Islet of Langerhans (tissue), 1 donor: ENCODE measurements around the gene XYLT2.

Experiments
- FAIRE-seq: peaks from one replicate; lab custom pipeline; 2011; peaks lifted over from hg19 to GRCh38; lab: Jason Lieb, UNC

Gene XYLT2

GRCh38 chr17:50365165-50365564, 19.2 kb downstream of the XYLT2 start:
- FAIRE-seq = no peak

- FAIRE-seq = no peak
Observed at GRCh38 chr17:50365649-50366393, 19.9 kb downstream of the XYLT2 start.

DNA sequence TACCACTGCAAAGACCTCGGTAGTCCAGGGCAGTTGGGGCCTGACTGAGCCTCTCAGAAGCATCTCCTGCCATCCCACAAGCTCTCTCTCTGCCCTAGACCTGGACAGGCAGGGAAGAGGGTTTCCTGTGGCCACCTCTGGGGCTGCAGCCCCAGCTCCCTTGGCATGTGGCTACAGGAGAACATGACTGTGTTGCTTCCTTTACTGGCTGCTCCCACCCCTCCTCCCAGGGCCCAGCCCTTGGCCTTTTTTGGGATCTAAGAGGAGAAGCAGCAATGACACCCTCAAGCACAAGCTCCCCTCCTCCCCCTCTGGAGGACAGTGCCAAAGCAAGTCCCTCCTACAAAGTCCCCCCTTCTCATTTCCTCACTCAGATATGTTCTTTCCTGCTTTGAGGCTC, 21.5 kb downstream of the XYLT2 start:
- FAIRE-seq = no peak

- no peak for FAIRE-seq
Observed at GRCh38 chr17:50370052-50370451, 24.1 kb downstream of the XYLT2 start.

DNA sequence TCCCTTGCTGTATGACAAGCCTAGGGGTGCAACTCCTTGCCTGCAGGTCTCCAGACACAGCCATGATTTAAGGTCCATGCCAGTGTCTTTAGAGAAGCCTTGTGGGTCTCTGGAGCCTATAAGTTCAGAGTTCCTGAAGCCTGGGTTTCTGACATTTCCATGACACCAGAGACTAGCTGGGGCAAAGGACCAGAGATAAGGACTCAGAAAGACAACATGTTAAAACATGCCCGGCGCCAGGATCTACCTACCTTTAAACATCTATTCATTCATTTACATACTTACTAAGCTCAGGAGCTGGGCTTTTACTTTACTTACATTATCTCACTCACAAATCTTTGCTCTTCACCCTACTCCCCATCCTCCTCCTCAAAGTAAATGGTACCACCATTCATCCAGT, 25.6 kb downstream of the XYLT2 start:
- FAIRE-seq = no peak

DNA sequence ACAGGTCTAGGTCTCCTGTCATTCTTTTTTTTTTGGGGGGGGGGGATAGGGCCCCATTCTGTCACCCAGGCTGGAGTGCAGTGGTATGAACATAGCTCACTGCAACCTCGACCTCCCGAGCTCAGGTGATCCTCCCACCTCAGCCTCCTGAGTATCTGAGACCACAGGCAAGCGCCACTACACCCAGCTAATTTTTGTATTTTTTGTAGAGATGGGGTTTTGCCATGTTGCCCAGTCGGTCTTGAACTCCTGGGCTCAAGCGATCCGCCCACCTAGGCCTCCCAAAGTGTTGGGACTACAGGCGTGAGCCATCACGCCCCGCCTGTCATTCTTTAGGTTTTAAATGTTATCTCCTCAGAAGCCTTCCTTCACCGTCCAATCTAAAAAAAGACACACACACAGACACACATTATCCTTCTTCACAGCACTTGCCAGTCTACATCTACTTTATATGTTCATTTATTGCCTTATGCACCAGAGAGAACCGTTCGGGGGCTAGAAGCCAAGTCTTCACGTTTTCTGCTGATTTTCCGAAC, 26.4 kb downstream of the XYLT2 start:
- FAIRE-seq = no peak

DNA sequence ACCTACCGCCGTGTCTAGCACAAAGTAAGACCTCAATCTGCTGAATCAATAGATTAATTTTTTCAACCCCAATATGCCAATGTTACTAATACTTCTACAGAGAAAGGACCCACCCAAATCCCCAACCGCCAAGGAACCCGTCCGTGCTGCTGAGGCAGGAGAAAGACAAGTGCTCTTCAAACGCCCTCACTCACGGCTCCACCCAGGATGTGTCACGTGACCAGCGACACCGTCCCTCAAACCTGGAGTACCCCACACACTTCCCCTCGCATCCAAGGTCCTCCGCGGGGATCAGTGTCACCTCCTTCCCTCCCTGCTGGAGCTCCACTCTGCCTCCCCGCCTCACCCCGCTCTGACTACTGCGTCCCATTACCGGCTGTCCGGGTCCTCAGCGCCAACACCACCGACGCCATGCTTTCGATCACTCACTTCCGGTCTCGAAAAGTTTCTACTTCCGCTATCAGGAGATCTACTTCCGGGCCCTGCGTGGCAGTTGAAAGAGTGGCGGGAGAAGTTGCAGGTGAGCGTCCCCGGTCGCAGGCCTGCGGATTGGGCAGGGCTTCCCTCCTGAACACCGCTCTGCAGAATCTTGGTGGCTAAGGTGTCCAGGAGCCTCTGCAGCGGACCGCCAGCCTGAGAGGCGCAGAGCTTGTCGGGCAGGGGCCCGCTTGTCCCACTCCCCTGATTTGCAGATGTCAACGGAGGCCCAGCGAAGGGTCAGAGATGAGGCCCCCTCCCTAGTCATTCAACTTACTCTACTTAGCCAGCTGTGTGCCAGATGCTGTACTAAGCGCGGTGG, 27.0 kb downstream of the XYLT2 start, which contains the start of the genes EME1 and MRPL27:
Gene EME1, plus strand, starts transcription at position 472 of the 799 bp plus-strand sequence. CDS start 1,980 bp downstream, outside the sequence.
Gene MRPL27, minus strand, starts transcription at position 427 of the 799 bp plus-strand sequence. Its CDS starts 14 bp downstream, at position 413.
- no peak for FAIRE-seq

- no peak for FAIRE-seq
Observed at GRCh38 chr17:50373705-50374104, 27.8 kb downstream of the XYLT2 start.

GRCh38 chr17:50375858-50376538, 30.1 kb downstream of the XYLT2 start:
- FAIRE-seq = no peak

DNA sequence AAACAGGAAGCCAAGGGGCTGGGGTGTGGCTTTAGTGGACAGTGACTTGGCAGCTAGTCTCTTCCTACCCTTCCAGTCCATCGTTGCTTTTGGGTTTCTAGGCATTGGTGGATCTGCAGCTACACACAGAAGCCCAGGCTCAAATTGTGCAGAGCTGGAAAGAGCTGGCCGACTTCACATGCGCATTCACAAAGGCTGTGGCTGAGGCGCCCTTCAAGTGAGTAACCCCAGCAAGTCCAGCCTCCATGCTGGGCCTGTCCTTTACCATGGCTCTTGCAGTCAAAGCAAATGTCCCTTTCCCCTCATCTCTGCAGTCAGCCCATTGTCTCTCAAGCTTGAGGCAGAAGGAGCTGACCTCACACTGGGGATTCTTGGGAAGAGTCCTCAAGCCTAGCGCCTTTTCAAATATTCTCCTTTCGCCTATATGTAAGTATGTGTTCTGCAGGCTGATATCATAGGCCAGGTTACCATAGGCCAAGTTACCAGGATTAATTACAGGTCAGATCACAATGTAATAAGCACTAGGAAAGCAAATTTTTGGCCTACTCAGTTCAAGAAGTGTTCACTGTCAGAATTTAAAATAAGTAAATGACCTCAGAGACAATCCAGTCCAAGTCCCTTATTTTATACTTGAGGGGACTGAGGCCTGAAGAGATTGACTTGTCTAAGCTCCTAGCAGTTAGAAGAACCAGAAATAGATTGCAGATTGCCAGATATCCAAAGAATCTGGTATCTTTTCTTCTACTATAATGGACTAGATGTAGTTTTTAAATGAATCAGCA, 33.6 kb downstream of the XYLT2 start:
- no peak for FAIRE-seq

DNA sequence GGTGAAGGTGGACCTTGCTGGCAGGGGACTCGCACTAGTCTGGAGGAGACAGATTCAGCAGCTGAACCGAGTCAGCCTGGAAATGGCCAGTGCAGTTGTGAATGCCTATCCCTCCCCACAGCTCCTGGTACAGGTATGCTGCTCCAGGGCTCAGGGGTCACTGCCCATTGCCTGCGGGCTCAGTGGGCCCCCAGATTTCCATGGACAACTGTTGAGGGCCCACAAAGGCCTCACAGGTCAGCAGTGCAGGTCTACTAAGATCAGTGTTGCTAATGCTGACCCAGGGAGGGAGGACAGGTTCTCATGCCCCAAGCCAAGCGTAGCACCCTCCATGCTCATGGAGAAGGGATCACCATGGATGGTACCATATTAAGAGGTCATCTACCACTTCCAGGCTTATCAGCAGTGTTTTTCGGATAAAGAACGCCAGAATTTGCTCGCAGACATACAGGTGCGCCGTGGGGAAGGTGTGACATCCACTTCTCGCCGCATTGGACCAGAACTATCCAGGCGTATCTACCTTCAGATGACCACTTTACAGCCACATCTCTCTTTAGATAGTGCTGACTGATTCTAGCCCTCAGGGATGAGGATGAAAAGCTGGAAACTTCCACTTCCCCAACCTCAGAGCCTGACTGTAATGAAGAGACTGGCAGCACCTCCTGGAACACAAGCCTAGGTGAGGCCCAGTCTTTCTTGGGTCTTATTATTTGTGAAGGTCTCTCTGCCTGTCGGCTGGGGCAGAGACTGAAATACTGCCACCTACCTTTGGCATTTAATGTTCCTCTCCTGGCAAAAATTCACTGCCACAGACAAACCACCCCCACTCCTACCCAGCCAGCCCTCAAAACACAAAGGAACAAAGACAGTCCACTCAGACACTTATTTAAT, 34.7 kb downstream of the XYLT2 start:
- FAIRE-seq = no peak

- FAIRE-seq = no peak
Observed at GRCh38 chr17:50381260-50381815, 35.4 kb downstream of the XYLT2 start.

- no peak for FAIRE-seq
Observed at GRCh38 chr17:50381920-50382319, 36.0 kb downstream of the XYLT2 start.

DNA sequence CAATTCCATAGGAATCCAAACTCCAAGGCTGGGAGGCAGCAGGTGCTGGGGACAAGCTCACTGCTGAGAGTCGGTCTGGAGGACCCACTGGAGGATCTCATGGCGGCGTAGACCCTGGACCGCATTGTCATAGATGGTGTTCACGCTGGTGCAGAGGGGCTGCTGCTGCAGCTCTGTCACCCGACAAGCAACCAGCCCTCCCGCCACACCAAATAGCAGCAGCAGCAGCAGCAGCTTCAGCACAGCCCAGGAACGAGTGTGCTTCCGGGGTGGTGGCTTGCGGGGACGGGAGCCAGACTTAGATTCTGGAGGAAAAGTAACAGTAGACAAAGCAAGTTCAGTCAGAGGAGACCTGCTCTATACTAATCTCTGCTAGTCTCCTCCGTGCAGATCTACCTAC, 37.0 kb downstream of the XYLT2 start:
- no peak for FAIRE-seq

GRCh38 chr17:50386510-50386909, 40.6 kb downstream of the XYLT2 start:
- FAIRE-seq = no peak

GRCh38 chr17:50388728-50389127, 42.8 kb downstream of the XYLT2 start:
- FAIRE-seq = no peak

DNA sequence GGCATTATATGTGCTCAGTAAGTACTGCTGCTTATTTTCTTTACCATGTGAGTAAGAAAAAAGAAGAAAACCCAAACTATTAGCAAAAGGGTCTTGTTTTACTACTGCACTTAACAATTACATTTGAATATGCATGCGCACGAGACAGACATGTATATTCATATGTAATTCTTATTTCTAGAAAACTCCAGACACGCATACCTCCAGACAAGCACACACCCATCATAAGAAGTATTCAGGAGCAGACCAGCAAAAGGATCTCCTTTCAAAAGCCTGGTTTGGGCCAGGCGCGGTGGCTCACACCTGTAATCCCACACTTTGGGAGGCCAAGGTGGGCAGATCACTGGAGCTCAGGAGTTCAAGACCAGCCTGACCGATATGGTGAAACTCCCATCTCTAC, 43.6 kb downstream of the XYLT2 start:
- no peak for FAIRE-seq

DNA sequence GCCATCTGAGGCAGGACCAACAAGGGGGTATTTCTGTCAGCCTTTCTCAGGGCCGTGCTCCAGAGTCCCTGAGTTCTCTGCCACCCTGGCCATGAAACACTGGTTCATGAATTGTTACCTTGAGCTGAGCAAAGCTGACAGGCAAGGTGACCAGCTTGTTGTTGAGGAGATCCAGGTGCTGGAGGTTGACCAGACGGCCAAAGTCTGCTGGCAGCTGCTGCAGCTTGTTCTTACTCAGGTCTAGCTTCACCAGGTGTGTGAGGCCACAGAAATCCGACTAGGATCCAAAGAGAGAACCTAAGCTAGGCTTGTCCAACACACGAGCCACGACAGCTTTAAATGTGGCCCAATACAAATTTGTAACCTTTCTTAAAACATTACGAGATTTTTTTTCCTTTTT, 46.7 kb downstream of the XYLT2 start:
- FAIRE-seq = no peak

DNA sequence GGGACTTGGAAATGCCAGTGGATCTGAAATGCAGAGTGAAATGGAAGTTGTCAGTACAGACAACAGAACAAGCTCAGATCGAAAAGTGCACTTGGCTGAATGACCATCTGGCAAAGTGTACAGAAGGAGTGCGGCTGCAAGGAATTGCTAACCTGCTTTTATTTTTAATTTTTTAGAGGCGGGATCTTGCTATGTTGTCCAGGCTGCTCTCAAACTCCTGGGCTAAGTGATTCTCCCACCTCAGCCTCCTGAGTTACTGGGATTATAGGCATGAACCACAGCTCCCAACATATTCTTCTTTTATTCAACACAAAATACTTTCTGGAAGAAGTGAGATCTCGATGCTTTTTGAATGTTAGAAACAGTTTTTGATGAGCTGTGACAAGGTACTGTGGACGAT, 47.8 kb downstream of the XYLT2 start:
- FAIRE-seq = no peak

- no peak for FAIRE-seq
Observed at GRCh38 chr17:50394711-50395110, 48.8 kb downstream of the XYLT2 start.
